B cell (primary cell): ENCODE results near the gene ENOX1. TPM values are rescaled to one million over a fixed set of nuclear protein-coding genes. Genes with fewer than 3 reads are reported as not detected.

Source experiments
- ATAC-seq: fragments of 200-7000 bp; cut with Tn5 transposase; one replicate; pipeline ENCODE4 v1.10.0; 2021; ENCODE audit warnings: low read depth, mild to moderate bottlenecking, moderate number of reproducible peaks, moderate library complexity
- CTCF ChIA-PET: fragments of 350-600 bp; sonication (Branson Sonifier 250); formaldehyde crosslinking; loops from one replicate; lab custom pipeline; 2021; ENCODE audit warnings: antibody characterized with exemption, inconsistent platforms; lab: Charles Lee
- POLR2A ChIA-PET: fragments of 350-600 bp; sonication (Branson Sonifier 250); formaldehyde crosslinking; loops from one replicate; lab custom pipeline; 2021; ENCODE audit warnings: antibody characterized with exemption; lab: Charles Lee
- DNase-seq: peaks from one replicate; pipeline ENCODE4 v3.0.0; 2013
- H2AFZ ChIP-seq: 2 replicates; pipeline ENCODE4 v1.6.1; 2012; ENCODE audit warnings: mild to moderate bottlenecking, low read depth, low read length; ENCODE audit not compliant: insufficient read depth, poor library complexity, severe bottlenecking
- H3K27ac ChIP-seq, 2 donors: 1 replicate in 1 of 2; 2 replicates in 1 of 2; pipeline ENCODE4 v1.5.1; 2012 to 2013; ENCODE audit warnings: low read length in 2 of 2, mild to moderate bottlenecking in 2 of 2, moderate library complexity in 1 of 2
- H3K27me3 ChIP-seq, 4 experiments: fragments of 200-600 bp in 1 of 4; sonication (generic) in 1 of 4; replicated peaks in 1 of 4; 1 replicate in 2 of 4; 2 replicates in 2 of 4; pipeline versions ENCODE4 v1.6.1 to v1.7.0; 2013 to 2016; ENCODE audit warnings: low read length in 3 of 4, mild to moderate bottlenecking in 2 of 4, mixed read lengths in 1 of 4, moderate library complexity in 1 of 4; ENCODE audit not compliant: insufficient read depth in 4 of 4, control insufficient read depth in 3 of 4; ENCODE audit errors: control extremely low read depth in 1 of 4
- H3K36me3 ChIP-seq, 2 experiments: replicated peaks in 1 of 2; 1 replicate in 1 of 2; 2 replicates in 1 of 2; pipeline versions ENCODE4 v1.6.1 to v1.7.1; 2013; ENCODE audit warnings: low read length in 1 of 2; ENCODE audit not compliant: insufficient read depth in 2 of 2, control insufficient read depth in 1 of 2; ENCODE audit errors: control extremely low read depth in 1 of 2, extremely low read depth in 1 of 2
- H3K4me1 ChIP-seq, 2 donors: fragments of 200-600 bp in 1 of 2; sonication (generic) in 1 of 2; 1 replicate in 1 of 2; 2 replicates in 1 of 2; pipeline versions ENCODE4 v1.5.1 to v1.6.1; 2013 to 2017; ENCODE audit warnings: low read length in 2 of 2; ENCODE audit not compliant: control insufficient read depth in 2 of 2, insufficient read depth in 2 of 2
- H3K4me2 ChIP-seq: replicated peaks from 2 replicates; pipeline ENCODE3; 2012; ENCODE audit warnings: mild to moderate bottlenecking, low read depth, low read length; ENCODE audit not compliant: poor library complexity, severe bottlenecking
- H3K4me3 ChIP-seq, 5 experiments: fragments of 200-600 bp in 1 of 5; sonication (generic) in 1 of 5; 1 replicate in 3 of 5; 2 replicates in 2 of 5; pipeline versions ENCODE4 v1.5.1 to v1.7.0; 2011 to 2016; ENCODE audit warnings: low read length in 4 of 5, mild to moderate bottlenecking in 4 of 5, low read depth in 2 of 5, control low read depth in 1 of 5, moderate library complexity in 1 of 5; ENCODE audit not compliant: insufficient read depth in 1 of 5; ENCODE audit errors: control extremely low read depth in 1 of 5, extremely low read depth in 1 of 5
- H3K79me2 ChIP-seq: fragments of 200-600 bp; sonication (generic); one replicate; pipeline ENCODE4 v1.6.0; 2016; ENCODE audit warnings: low read length; ENCODE audit not compliant: control insufficient read depth, insufficient read depth
- H3K9ac ChIP-seq: fragments of 200-600 bp; sonication (generic); 2 replicates; pipeline ENCODE4 v1.6.1; 2017; ENCODE audit warnings: mild to moderate bottlenecking, low read length, moderate library complexity
- H3K9me3 ChIP-seq, 3 donors: one replicate each; pipeline versions ENCODE4 v1.6.1 to v1.7.1; 2013; ENCODE audit warnings: low read length in 2 of 3; ENCODE audit not compliant: control insufficient read depth in 2 of 3, insufficient read depth in 1 of 3; ENCODE audit errors: control extremely low read depth in 1 of 3
- H4K20me1 ChIP-seq: 2 replicates; pipeline ENCODE4 v1.6.0; 2012; ENCODE audit warnings: mild to moderate bottlenecking, low read length; ENCODE audit not compliant: insufficient read depth, control insufficient read depth, poor library complexity, severe bottlenecking
- H3K27ac Mint-ChIP-seq: one replicate; pipeline ENCODE4 v1.8.0; 2021; ENCODE audit warnings: mixed read lengths
- H3K27me3 Mint-ChIP-seq: one replicate; pipeline ENCODE4 v1.8.0; 2021; ENCODE audit warnings: mixed read lengths
- H3K4me1 Mint-ChIP-seq: one replicate; pipeline ENCODE4 v1.8.0; 2021; ENCODE audit warnings: mixed read lengths
- H3K4me3 Mint-ChIP-seq: one replicate; pipeline ENCODE4 v1.8.0; 2021; ENCODE audit warnings: mixed read lengths
- H3K9me3 Mint-ChIP-seq: one replicate; pipeline ENCODE4 v1.8.0; 2022; ENCODE audit warnings: mixed read lengths; ENCODE audit not compliant: insufficient read depth
- EZH2 ChIP-seq: IDR thresholded peaks from 2 replicates; pipeline ENCODE4 v1.6.1; 2012; ENCODE audit warnings: borderline replicate concordance, low read depth, mild to moderate bottlenecking, moderate library complexity, low read length; ENCODE audit not compliant: insufficient read depth, poor library complexity, severe bottlenecking
- WGBS: methylation state at CpG from one replicate; pipeline ENCODE4 v1.1.5; 2013; ENCODE audit warnings: missing lambda C conversion rate; ENCODE audit not compliant: insufficient coverage; 5-methylcytosine and 5-hydroxymethylcytosine counted together
- intact Hi-C: fragments of 100-400 bp; cut with micrococcal nuclease; formaldehyde crosslinking; loops from one replicate; pipeline ENCODE4 v1.10.0; 2022
- polyA plus RNA-seq: library from polyadenylated mRNA; depleted of rRNA; stranded (reverse); fragments of >200 nt; gene quantifications from 2 replicates; pipeline ENCODE4 v1.2.3, GENCODE V29; 2012
- total RNA-seq, 2 donors: library from RNA; stranded (reverse); fragments of 120-200 nt in 1 of 2; gene quantifications; 1 replicate in 1 of 2; 2 replicates in 1 of 2; pipeline versions ENCODE4 v1.2.3 to v1.2.4, GENCODE V29; 2013 to 2022
- TF ChIP-seq, protein P1 (sequence below): fragments of 200-600 bp; IDR thresholded peaks from one replicate; pipeline ENCODE4 v1.8.0; 2022; ENCODE audit warnings: antibody characterized with exemption, mild to moderate bottlenecking

Gene ENOX1
- total and polyA plus RNA-seq, 2 donors (not counting 1 experiment from before 2014, with no cell fraction given) = not detected

DNA sequence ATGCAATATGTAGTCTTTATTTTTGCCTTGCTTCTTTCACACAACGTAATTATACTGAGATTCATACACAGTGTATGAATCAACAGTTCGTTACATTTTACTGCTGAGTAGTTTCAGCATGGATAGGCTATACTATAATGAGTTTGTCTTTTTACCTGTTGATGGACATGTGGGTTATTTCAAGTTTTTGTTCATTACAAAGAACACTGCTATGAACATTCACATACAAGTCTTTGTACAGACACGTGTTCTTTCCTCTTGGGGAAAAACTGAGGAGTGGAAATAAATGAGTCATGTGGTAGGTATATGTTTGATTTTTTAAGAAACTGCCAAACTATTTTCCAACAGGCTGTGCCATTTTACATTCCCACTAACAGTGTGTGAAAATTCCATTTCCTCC lies 35.1 kb downstream of the ENOX1 start:
- Histone ChIP-seq H2AFZ (no peak overlapping the region), H3K27ac (no peak overlapping the region), H3K79me2 (no peaks in the 10 kb centered on the region), H3K9ac (no peak overlapping the region), H3K4me3 (no peak overlapping the region), H3K4me2 (no peak overlapping the region), H3K36me3 (no peaks in the 10 kb centered on the region), H4K20me1 (no peaks in the 10 kb centered on the region), H3K9me3 (no peaks in the 10 kb centered on the region), H3K4me1 (no peaks in the 10 kb centered on the region), H3K27me3 (no peaks in the 10 kb centered on the region)
- Mint-ChIP-seq H3K4me3 (no peak overlapping the region), H3K4me1 (no peaks in the 10 kb centered on the region), H3K9me3 (no peaks in the 10 kb centered on the region), H3K27me3 (peaks cover 10% of the 10 kb centered on the region), H3K27ac (no peak overlapping the region)
- ATAC-seq (no peak), DNase-seq (no peak)
- no CpG with 5 or more reads among the region's 3 CpGs for WGBS
- intact Hi-C loops = no loop called here
- ChIA-PET POLR2A (no interaction called here), CTCF (no interaction called here)
- TF ChIP-seq EZH2 = no peak
- TF ChIP-seq, protein P1, sequence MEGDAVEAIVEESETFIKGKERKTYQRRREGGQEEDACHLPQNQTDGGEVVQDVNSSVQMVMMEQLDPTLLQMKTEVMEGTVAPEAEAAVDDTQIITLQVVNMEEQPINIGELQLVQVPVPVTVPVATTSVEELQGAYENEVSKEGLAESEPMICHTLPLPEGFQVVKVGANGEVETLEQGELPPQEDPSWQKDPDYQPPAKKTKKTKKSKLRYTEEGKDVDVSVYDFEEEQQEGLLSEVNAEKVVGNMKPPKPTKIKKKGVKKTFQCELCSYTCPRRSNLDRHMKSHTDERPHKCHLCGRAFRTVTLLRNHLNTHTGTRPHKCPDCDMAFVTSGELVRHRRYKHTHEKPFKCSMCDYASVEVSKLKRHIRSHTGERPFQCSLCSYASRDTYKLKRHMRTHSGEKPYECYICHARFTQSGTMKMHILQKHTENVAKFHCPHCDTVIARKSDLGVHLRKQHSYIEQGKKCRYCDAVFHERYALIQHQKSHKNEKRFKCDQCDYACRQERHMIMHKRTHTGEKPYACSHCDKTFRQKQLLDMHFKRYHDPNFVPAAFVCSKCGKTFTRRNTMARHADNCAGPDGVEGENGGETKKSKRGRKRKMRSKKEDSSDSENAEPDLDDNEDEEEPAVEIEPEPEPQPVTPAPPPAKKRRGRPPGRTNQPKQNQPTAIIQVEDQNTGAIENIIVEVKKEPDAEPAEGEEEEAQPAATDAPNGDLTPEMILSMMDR = no peak

DNA sequence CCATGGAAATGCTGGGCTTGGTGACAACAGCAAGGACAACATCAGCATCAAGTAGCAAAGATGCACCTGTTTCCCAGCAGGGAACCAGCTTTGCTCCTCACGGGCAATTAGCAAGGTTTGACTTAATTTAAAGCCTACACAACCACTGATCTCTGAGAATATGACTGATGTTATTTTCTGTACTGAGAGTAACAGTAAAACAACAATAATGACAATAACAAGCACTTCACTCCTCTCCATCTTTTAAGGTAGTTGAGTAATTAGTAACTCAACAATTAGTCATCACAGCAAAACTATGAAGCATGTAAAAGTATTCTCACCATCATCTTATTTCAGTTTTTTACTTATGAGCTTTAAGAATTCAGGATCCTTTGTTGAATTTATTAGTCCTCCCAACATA lies 37.3 kb downstream of the ENOX1 start:
- intact Hi-C loops = no loop called here
- WGBS = no CpG with 5 or more reads among the region's 1 CpG
- no peaks in the 10 kb centered on the region for H3K9me3 Mint-ChIP-seq

More for the DNA sequence above, 37.3 kb downstream of the ENOX1 start:
- DNase-seq (no peak), ATAC-seq (no peak)
- no peaks in the 10 kb centered on the region for H3K27me3 ChIP-seq
- CTCF ChIA-PET = no interaction called here
- POLR2A ChIA-PET = no interaction called here
- H3K4me2 ChIP-seq = no peak overlapping the region
- H3K4me1 Mint-ChIP-seq = no peaks in the 10 kb centered on the region
- TF ChIP-seq, protein P1 = no peak
- TF ChIP-seq EZH2 = no peak
- no peaks in the 10 kb centered on the region for H3K79me2 ChIP-seq
- H3K27ac Mint-ChIP-seq = no peak overlapping the region
- H4K20me1 ChIP-seq = no peaks in the 10 kb centered on the region
- no peak overlapping the region for H3K27ac ChIP-seq
- H3K9ac ChIP-seq = no peak overlapping the region
- H3K4me3 Mint-ChIP-seq = no peak overlapping the region
- no peaks in the 10 kb centered on the region for H3K4me1 ChIP-seq
- no peak overlapping the region for H2AFZ ChIP-seq
- no peaks in the 10 kb centered on the region for H3K9me3 ChIP-seq
- H3K36me3 ChIP-seq = no peaks in the 10 kb centered on the region
- peaks cover 3% of the 10 kb centered on the region for H3K27me3 Mint-ChIP-seq
- H3K4me3 ChIP-seq = no peak overlapping the region
